Muscle layer of colon (tissue), 2 donors: Measurements from ENCODE around the gene ZNF280B.
"Not testable (repeated sequence)": the region's sequence is repeated elsewhere in the genome, so short reads cannot be mapped to it uniquely, and the experiment has no call there.

Source experiments
- H3K27ac ChIP-seq: one replicate; pipeline ENCODE4 v1.7.0; 2013; ENCODE audit warnings: low read depth, mild to moderate bottlenecking, low read length, moderate library complexity
- H3K27me3 ChIP-seq, 2 donors: one replicate each; pipeline ENCODE4 v1.7.0; 2013; ENCODE audit warnings: low read length in 2 of 2, mild to moderate bottlenecking in 2 of 2; ENCODE audit not compliant: insufficient read depth in 2 of 2, control insufficient read depth in 1 of 2
- H3K36me3 ChIP-seq: one replicate; pipeline ENCODE4 v1.7.0; 2013; ENCODE audit warnings: mild to moderate bottlenecking, low read length; ENCODE audit not compliant: insufficient read depth
- H3K4me1 ChIP-seq: one replicate; pipeline ENCODE4 v1.7.0; 2013; ENCODE audit warnings: mild to moderate bottlenecking, low read length; ENCODE audit not compliant: insufficient read depth
- H3K4me3 ChIP-seq, 2 donors: one replicate each; pipeline ENCODE4 v1.7.0; 2013; ENCODE audit warnings: low read length in 2 of 2, low read depth in 1 of 2, mild to moderate bottlenecking in 1 of 2, moderate library complexity in 1 of 2
- H3K9ac ChIP-seq: one replicate; pipeline ENCODE4 v1.7.0; 2013; ENCODE audit warnings: low read length
- H3K9me3 ChIP-seq: one replicate; pipeline ENCODE4 v1.7.0; 2013; ENCODE audit warnings: mild to moderate bottlenecking, low read length
- donor health status: abdominal sarcoma.
- donor health status: Adenocarcinoma of cecum.

Gene ZNF280B

GRCh38 chr22:22460060-22460459, 48.5 kb downstream of the ZNF280B start:
- Histone ChIP-seq H3K27me3 (peaks cover 0 to 10% of the 10 kb centered on the region in 2 donors), H3K36me3 (no peaks in the 10 kb centered on the region), H3K4me3 (no peak overlapping the region), H3K27ac (no peak overlapping the region), H3K9me3 (peaks cover 14% of the 10 kb centered on the region), H3K9ac (no peak overlapping the region), H3K4me1 (no peaks in the 10 kb centered on the region)

DNA sequence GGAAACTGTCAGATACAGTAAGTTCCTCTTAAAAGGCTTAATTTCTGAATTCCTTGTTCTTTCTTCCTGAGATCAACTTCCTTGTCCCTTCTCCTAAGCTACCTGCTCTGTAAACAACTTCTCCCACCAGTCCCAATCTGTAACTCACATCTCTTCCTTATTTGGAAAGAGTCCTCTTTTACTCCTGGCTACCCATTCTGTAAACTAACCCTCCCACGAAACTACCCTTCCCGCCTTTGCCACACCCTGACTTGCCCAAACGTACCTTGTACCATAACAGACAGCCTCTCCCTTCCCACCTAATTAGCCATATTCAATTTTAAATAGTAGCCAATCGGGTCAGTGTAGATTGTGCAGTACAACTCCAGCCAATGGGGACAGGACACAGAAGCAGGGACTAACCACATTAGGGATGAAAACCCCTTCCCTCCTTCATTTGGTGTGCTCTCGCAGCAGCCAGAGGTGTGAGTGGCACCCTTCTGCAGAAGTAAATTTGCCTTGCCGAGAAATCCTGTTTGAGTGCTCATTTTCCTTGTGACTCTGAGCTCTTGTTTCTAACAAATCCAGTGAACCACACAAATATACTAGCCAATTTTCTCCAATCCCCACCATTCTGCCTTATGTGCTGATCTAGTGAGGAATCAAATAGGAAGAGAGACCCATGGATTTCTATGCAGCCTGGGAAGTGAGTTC, 49.5 kb downstream of the ZNF280B start:
- no peaks in the 10 kb centered on the region for H3K4me1 ChIP-seq
- H3K27ac ChIP-seq = no peak overlapping the region
- no peak overlapping the region for H3K9ac ChIP-seq
- no peak overlapping the region for H3K4me3 ChIP-seq
- no peaks in the 10 kb centered on the region for H3K36me3 ChIP-seq
- peaks cover 14% of the 10 kb centered on the region for H3K9me3 ChIP-seq
- H3K27me3 ChIP-seq = peaks cover 0 to 6% of the 10 kb centered on the region in 2 donors

GRCh38 chr22:22458387-22458786, 50.2 kb downstream of the ZNF280B start:
- peaks cover 0 to 2% of the 10 kb centered on the region in 2 donors for H3K27me3 ChIP-seq
- no peaks in the 10 kb centered on the region for H3K4me1 ChIP-seq
- H3K27ac ChIP-seq = no peak overlapping the region
- no peaks in the 10 kb centered on the region for H3K36me3 ChIP-seq
- H3K9me3 ChIP-seq = peaks cover 14% of the 10 kb centered on the region
- no peak overlapping the region for H3K9ac ChIP-seq
- H3K4me3 ChIP-seq = no peak overlapping the region

- H3K9ac ChIP-seq = no peak overlapping the region
- H3K4me3 ChIP-seq = no peak overlapping the region
- H3K4me1 ChIP-seq = no peaks in the 10 kb centered on the region
- H3K36me3 ChIP-seq = no peaks in the 10 kb centered on the region
- H3K27me3 ChIP-seq = no peaks in the 10 kb centered on the region
- H3K9me3 ChIP-seq = peaks cover 17% of the 10 kb centered on the region
- H3K27ac ChIP-seq = no peak overlapping the region
These were observed 53.5 kb downstream of the ZNF280B start for GRCh38 chr22:22454997-22455396.

GRCh38 chr22:22452996-22453686, 55.4 kb downstream of the ZNF280B start:
- Histone ChIP-seq H3K36me3 (no peaks in the 10 kb centered on the region), H3K27me3 (no peaks in the 10 kb centered on the region), H3K9me3 (peaks cover 8% of the 10 kb centered on the region), H3K9ac (no peak overlapping the region), H3K27ac (no peak overlapping the region), H3K4me3 (no peak overlapping the region), H3K4me1 (no peaks in the 10 kb centered on the region)

GRCh38 chr22:22452211-22452610, 56.3 kb downstream of the ZNF280B start:
- H3K36me3 ChIP-seq = no peaks in the 10 kb centered on the region
- H3K4me3 ChIP-seq = no peak overlapping the region
- H3K27ac ChIP-seq = no peak overlapping the region
- no peak overlapping the region for H3K9ac ChIP-seq
- no peaks in the 10 kb centered on the region for H3K27me3 ChIP-seq
- H3K4me1 ChIP-seq = no peaks in the 10 kb centered on the region
- H3K9me3 ChIP-seq = peaks cover 8% of the 10 kb centered on the region

DNA sequence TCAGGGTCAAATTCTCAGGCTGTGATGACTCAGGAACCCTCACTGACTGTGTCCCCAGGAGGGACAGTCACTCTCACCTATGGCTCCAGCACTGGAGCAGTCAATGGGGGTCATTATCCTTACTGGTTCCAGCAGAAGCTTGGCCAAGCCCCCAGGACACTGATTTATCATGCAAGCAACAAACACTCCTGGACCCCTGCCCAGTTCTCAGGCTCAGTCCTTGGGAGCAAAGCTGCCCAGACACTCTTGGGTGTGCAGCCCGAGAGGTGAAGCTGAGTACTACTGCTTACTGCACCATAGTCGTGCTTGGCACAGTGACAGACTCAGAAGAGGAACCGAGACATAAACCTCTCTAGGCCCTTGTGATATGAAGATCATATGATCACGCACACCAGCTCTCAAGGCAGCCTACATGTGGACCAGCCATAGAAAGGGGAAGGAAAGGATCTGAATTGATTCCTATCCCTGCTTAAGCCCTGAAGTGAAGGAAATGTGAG, 58.2 kb downstream of the ZNF280B start:
- Histone ChIP-seq H3K27me3 (no peaks in the 10 kb centered on the region), H3K27ac (no peak overlapping the region), H3K9me3 (peaks cover 8% of the 10 kb centered on the region), H3K4me3 (no peak overlapping the region), H3K4me1 (no peaks in the 10 kb centered on the region), H3K9ac (no peak overlapping the region), H3K36me3 (no peaks in the 10 kb centered on the region)

- no peak overlapping the region for H3K9ac ChIP-seq
These were observed 58.7 kb downstream of the ZNF280B start for GRCh38 chr22:22449819-22450218.

DNA sequence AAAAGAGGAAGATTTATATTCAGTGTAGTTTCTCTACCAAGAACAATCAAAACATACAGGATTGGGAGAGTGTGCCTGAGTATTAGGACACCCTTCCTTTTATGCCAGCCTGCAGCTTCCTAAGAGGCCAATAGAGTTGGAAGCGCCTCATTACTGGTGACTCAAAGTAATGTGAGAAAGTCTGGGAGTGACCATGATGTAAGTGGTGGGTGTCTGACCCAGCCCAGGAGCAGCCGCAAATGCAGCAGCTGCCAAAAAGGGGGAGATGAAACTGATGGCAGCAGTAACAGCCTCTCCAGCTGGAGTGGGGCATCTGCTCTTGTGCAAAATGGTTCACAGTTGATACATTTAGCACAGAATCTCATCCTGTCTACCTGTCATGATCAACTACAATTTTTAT, 62.0 kb downstream of the ZNF280B start:
- H3K27ac ChIP-seq = no peak overlapping the region
- no peaks in the 10 kb centered on the region for H3K9me3 ChIP-seq
- H3K4me3 ChIP-seq = no peak overlapping the region
- H3K4me1 ChIP-seq = no peaks in the 10 kb centered on the region
- no peaks in the 10 kb centered on the region for H3K27me3 ChIP-seq
- no peak overlapping the region for H3K9ac ChIP-seq
- H3K36me3 ChIP-seq = no peaks in the 10 kb centered on the region

More at GRCh38 chr22:22449819-22450218, 58.7 kb downstream of the ZNF280B start:
- Histone ChIP-seq H3K36me3 (no peaks in the 10 kb centered on the region), H3K4me3 (no peak overlapping the region), H3K9me3 (peaks cover 8% of the 10 kb centered on the region), H3K4me1 (no peaks in the 10 kb centered on the region), H3K27ac (no peak overlapping the region), H3K27me3 (no peaks in the 10 kb centered on the region)

DNA sequence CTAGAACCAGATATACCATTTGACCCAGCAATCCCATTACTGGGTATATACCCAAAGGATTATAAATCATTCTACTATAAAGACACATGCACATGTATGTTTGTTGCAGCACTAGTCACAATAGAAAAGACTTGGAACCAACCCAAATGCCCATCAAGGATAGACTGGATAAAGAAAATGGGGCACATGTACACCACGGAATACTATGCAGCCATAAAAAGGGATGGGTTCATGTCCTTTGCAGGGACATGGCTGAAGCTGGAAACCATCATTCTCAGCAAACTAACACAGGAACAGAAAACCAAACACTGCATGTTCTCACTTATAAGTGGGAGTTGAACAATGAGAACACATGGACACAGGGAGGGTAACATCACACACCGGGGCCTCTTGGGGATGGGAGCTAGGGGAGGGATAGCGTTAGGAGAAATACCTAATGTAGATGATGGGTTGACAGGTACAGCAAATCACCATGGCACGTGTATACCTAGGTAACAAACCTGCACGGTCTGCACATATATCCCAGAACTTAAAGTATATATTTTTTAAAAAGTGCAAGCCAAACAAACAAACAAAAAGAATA, 64.4 kb downstream of the ZNF280B start:
- not testable (repeated sequence) for H3K27ac ChIP-seq, H3K27me3 ChIP-seq, H3K36me3 ChIP-seq, H3K4me1 ChIP-seq, H3K9me3 ChIP-seq, H3K9ac ChIP-seq, H3K4me3 ChIP-seq

DNA sequence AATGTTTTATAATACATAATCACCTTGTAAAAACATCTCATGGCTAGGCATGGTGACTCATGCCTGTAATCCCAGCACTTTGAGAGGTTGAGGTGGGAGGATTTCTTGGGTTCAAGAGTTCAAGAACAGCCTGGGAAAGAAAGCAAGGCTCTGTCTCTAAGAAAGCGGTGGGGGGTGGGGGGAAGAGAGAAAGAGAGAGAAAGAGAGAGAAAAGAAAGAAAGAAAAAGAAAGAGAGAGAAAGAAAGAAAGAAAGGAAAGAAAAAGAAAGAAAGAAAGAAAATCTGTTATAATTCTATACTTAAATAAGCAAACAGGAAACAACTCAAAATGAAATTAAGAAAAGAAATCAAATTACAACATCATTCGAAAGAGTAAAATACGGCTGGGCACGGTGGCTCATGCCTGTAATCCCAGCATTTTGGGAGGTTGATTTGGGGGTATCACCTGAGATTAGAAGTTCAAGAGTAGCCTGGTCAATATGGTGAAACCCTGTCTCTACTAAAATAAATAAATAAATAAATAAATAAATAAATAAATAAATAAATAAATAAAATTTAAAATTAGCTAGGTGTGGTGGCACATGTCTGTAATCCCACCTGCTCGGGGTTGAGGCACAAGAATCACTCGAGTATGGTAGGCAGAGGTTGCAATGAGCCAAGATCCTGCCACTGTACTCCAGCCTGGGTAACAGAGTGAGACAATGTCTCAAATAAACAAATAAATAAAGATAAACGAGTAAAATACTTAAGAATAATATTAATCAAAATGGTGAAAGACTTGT, 65.4 kb downstream of the ZNF280B start:
- Histone ChIP-seq H3K4me3 (no peak overlapping the region), H3K27me3 (peaks cover 0 to 7% of the 10 kb centered on the region in 2 donors)

More for the DNA sequence above, 65.4 kb downstream of the ZNF280B start:
- no peak overlapping the region for H3K9ac ChIP-seq
- H3K4me1 ChIP-seq = no peaks in the 10 kb centered on the region
- no peak overlapping the region for H3K27ac ChIP-seq
- H3K36me3 ChIP-seq = no peaks in the 10 kb centered on the region
- no peaks in the 10 kb centered on the region for H3K9me3 ChIP-seq
